Stimulated activated CD8-positive, alpha-beta memory T cell treated with anti-CD3 and anti-CD28 coated beads, Interleukin-2, amount 100 ng/mL, for 48 hours (primary cell): ENCODE measurements around the gene PCDHB10.
"Not testable (repeated sequence)": the region's sequence is repeated elsewhere in the genome, so short reads cannot be mapped to it uniquely, and the experiment has no call there.

Experiments
- DNase-seq, 2 donors: peaks; one replicate each; pipeline ENCODE4 v3.0.0-alpha.2; 2020; ENCODE audit warnings: low read depth in 2 of 2

Gene PCDHB10

DNA sequence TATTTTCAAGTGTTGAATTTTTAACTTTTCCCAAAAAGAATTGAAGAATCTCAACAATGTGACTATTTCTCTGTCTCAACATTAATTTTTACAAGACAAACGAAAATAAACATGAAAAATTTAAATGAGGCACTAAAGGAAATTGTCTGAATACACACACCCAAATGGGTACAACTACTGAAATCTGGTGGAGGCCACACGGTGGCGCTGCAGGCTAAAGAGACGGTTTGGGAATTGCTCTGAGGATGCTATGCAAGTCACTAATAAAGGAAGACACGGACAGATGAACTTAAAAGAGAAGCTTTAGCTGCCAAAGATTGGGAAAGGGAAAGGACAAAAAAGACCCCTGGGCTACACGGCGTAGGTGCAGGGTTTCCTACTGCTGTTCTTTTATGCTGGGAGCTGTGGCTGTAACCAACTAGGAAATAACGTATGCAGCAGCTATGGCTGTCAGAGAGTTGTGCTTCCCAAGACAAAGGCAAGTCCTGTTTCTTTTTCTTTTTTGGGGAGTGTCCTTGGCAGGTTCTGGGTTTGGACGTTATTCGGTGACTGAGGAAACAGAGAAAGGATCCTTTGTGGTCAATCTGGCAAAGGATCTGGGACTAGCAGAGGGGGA, at the start of gene PCDHB10:
Gene PCDHB10, plus strand, starts transcription at position 244 of the 616 bp plus-strand sequence. Its CDS starts 200 bp downstream, at position 444.
- DNase-seq: no peak

GRCh38 chr5:141149812-141150211, 42.3 kb upstream of the PCDHB10 start, which contains the start of gene PCDHB6:
Gene PCDHB6 (plus strand): TSS chr5:141150057. CDS start chr5:141150258, 201 bp downstream.
- DNase-seq: no peak

DNA sequence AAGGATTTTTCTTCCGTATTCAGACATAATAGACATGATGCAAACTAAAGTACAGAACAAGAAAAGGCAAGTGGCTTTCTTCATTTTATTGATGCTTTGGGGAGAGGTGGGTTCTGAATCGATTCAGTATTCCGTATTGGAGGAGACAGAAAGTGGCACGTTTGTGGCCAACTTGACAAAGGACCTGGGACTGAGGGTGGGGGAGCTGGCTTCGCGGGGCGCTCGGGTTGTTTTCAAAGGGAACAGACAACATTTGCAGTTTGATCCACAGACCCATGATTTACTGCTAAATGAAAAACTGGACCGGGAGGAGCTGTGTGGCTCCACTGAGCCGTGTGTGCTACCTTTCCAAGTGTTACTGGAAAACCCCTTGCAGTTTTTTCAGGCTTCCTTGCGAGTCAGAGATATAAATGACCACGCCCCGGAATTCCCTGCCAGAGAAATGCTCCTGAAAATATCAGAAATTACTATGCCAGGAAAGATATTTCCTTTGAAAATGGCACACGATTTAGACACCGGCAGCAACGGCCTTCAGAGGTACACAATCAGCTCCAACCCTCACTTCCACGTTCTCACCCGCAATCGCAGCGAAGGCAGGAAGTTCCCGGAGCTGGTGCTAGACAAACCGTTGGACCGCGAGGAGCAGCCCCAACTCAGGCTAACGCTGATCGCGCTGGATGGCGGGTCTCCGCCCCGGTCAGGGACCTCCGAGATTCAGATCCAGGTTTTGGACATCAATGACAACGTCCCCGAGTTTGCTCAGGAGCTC, 41.7 kb upstream of the PCDHB10 start:
- no peak for DNase-seq

GRCh38 chr5:141150993-141151325, 41.2 kb upstream of the PCDHB10 start:
- DNase-seq: no peak

DNA sequence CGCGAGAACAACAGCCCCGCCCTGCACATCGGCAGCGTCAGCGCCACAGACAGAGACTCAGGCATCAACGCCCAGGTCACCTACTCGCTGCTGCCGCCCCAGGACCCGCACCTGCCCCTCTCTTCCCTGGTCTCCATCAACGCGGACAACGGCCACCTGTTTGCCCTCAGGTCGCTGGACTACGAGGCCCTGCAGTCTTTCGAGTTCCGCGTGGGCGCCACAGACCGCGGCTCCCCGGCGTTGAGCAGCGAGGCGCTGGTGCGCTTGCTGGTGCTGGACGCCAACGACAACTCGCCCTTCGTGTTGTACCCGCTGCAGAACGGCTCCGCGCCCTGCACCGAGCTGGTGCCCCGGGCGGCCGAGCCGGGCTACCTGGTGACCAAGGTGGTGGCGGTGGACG, 40.5 kb upstream of the PCDHB10 start:
- DNase-seq: not testable (repeated sequence)

- DNase-seq: not testable (repeated sequence)
Observed at GRCh38 chr5:141152096-141152495, 40.1 kb upstream of the PCDHB10 start.

GRCh38 chr5:141155540-141156374, 36.4 kb upstream of the PCDHB10 start:
- no peak for DNase-seq

- not testable (repeated sequence) for DNase-seq
Observed at GRCh38 chr5:141157356-141157755, 34.8 kb upstream of the PCDHB10 start.

DNA sequence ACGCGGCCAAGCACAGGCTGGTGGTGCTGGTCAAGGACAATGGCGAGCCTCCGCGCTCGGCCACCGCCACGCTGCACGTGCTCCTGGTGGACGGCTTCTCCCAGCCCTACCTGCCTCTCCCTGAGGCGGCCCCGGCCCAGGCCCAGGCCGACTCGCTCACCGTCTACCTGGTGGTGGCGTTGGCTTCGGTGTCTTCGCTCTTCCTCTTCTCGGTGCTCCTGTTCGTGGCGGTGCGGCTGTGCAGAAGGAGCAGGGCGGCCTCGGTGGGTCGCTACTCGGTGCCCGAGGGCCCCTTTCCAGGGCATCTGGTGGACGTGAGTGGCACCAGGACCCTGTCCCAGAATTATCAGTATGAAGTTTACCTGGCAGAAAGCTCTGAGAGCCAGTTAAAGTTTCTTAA, 34.3 kb upstream of the PCDHB10 start:
- DNase-seq: not testable (repeated sequence)

DNA sequence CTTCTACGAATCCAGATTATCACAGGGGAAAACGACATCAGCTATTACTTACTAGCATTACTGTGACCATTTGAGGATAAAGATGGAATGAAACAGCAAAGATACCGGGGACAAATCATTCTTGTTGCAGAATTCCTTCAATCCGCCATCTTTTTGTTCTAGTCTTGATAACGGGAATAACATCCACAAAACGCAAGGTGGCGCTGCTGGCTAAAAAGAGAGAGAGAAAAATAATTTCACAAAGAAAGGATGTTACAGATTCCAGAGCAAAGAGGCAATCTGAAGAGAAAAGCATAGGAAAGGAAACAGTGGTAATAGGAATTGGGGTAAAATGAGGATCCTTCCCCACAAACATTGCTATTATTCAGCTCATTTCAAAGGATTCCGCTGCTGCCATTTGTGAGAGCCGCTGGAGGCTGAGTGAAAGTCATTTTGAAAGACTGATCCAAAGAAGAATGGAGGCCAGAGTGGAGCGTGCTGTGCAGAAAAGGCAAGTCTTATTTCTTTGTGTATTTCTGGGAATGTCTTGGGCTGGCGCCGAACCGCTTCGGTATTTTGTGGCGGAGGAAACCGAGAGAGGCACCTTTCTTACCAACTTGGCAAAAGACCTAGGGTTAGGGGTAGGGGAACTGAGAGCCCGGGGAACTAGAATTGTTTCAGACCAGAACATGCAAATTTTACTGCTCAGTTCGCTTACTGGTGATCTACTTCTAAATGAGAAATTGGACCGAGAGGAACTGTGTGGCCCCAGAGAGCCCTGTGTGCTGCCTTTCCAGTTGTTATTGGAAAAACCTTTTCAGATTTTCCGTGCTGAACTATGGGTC, 19.6 kb upstream of the PCDHB10 start, which contains the start of gene PCDHB7:
Gene PCDHB7, plus strand, starts transcription at position 264 of the 824 bp plus-strand sequence. Its CDS starts 192 bp downstream, at position 456.
- DNase-seq: no peak

- not testable (repeated sequence) for DNase-seq
Observed at GRCh38 chr5:141174291-141175104, 17.7 kb upstream of the PCDHB10 start.

GRCh38 chr5:141175933-141176332, 16.2 kb upstream of the PCDHB10 start:
- no peak for DNase-seq

DNA sequence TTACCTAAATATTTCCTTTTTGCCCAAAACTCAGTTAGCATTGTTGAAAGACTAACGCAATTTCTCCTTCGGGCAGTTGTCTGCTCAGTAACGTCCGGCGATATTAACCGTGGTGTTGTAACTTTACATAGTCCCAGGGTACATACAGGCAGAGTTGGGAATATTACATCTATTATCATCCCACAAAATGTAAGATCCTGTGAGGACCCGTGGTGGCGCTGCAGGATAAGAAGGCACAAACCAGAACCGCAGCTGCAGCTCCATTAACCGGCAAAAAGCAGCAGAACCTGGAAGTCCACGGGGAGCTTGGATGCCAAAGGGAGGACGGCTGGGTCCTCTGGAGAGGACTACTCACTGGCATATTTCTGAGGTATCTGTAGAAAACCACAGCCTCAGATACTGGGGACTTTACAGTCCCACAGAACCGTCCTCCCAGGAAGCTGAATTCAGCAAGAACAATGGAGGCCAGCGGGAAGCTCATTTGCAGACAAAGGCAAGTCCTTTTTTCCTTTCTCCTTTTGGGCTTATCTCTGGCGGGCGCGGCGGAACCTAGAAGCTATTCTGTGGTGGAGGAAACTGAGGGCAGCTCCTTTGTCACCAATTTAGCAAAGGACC, 14.5 kb upstream of the PCDHB10 start, which contains the start of gene PCDHB8:
Gene PCDHB8, plus strand, starts transcription at position 214 of the 615 bp plus-strand sequence. Its CDS starts 245 bp downstream, at position 459.
- not testable (repeated sequence) for DNase-seq

DNA sequence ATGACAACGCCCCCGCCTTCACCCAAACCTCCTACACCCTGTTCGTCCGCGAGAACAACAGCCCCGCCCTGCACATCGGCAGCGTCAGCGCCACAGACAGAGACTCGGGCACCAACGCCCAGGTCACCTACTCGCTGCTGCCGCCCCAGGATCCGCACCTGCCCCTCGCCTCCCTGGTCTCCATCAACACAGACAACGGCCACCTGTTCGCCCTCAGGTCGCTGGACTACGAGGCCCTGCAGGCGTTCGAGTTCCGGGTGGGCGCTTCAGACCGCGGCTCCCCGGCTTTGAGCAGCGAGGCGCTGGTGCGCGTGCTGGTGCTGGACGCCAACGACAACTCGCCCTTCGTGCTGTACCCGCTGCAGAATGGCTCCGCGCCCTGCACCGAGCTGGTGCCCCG, 12.8 kb upstream of the PCDHB10 start:
- not testable (repeated sequence) for DNase-seq

GRCh38 chr5:141179876-141180275, 12.3 kb upstream of the PCDHB10 start:
- DNase-seq: not testable (repeated sequence)

- DNase-seq: no peak
Observed at GRCh38 chr5:141180313-141180712, 11.8 kb upstream of the PCDHB10 start.

GRCh38 chr5:141182248-141182647, 9.9 kb upstream of the PCDHB10 start, which contains the start of gene PCDHB16:
Gene PCDHB16 (plus strand): TSS chr5:141182387. CDS start chr5:141182560, 173 bp downstream.
- no peak for DNase-seq

DNA sequence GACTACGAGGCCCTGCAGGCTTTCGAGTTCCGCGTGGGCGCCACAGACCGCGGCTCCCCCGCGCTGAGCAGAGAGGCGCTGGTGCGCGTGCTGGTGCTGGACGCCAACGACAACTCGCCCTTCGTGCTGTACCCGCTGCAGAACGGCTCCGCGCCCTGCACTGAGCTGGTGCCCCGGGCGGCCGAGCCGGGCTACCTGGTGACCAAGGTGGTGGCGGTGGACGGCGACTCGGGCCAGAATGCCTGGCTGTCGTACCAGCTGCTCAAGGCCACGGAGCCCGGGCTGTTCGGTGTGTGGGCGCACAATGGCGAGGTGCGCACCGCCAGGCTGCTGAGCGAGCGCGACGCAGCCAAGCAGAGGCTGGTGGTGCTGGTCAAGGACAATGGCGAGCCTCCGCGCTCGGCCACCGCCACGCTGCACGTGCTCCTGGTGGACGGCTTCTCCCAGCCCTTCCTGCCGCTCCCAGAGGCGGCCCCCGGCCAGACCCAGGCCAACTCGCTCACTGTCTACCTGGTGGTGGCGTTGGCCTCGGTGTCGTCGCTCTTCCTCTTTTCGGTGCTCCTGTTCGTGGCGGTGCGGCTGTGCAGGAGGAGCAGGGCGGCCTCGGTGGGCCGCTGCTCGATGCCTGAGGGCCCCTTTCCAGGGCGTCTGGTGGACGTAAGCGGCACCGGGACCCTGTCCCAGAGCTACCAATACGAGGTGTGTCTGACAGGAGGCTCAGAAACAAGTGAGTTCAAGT, 7.9 kb upstream of the PCDHB10 start:
- DNase-seq: not testable (repeated sequence)
